Stimulated activated CD4-positive, alpha-beta T cell treated with anti-CD3 and anti-CD28 coated beads, TNF-alpha, amount 100 ng/mL, for 4 hours (primary cell): ENCODE data around the gene SMIM24.

Experiments
- DNase-seq, 3 experiments: peaks; one replicate each; pipeline ENCODE4 v3.0.0-alpha.2; 2020; ENCODE audit warnings: low read depth in 3 of 3

SMIM24 gene

DNA sequence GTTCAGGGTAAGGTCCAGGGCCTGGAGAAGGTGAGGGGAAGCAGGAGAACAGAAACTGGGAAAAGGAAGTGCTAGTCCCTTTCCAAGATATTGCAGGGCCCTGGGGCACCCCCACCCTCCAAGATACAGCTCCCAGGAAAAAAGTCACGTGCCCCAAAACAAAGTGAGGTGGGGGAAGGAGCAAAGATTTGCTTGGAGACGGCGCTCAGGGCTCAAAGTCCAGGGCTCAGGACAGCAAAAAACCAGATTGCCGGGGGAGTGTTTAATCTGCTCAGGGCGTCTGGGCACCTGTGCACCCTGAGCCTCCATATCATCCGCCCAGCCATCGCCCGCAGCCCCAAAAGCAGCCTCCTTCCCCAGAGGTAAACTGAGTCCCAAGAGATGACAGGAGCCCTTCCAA, 6.3 kb downstream of the SMIM24 start:
- DNase-seq: no peak

DNA sequence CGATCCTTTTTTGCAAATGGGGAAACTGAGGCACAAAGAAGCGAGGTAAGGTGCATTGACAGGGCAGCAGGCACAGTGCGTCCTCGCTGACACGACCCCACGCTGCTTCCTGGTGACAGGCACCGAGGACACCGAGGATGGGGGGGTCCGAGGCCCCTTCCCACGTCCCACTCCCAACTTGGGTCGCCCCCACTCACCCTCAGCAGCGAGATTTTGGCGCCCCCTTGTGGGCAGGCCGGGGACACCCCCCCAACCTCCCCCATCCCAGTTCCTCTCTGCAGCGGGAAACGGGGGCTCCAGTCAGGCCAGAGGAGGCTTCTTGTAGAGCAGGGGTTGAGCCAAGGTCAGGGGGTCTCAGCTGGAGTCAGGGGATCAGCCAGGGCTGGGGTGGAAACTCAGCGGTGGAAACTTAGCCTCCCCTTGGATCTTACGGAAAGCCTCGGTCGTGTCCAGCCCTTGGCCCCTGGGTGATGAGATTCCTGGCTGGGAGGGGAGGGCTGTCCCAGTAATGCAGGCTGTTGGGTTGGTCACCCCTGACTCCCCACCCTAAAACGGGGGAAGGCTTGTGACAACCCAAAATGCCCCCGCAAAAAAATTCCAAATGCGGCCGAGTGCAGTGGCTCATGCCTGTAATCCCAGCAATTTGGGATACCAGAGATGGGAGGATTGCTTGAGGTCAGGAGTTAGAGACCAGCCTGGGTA, 8.2 kb downstream of the SMIM24 start:
- DNase-seq: no peak

DNA sequence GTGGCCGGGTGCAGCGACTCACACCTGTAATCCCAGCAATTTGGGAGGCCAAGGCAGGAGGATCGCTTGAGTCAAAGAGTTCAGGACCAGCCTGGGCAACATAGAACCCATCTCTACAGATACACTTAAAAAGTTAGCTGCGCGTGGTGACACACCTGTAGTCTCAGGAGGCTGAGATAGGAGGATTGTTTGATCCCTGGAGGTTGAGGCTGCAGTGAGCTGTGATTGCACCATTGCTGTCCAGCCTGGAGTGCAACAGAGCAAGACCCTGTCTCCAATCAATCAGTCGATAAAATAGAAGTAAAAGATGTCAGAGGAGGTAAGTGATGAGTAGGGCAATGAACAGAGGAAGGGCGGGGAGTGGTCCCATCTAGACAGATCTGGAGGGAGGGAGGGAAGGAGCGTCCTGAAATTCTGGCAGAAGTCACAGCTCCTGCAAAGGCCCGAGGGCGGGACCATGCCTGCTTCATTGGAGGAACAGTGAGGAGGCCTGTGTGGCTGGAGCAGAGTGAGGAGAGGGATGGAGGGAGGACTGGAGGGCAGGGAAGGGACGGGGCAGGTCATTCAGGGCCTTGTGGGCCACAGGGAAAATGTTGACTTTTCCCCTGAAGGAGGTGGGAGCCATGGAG, 9.7 kb downstream of the SMIM24 start:
- DNase-seq: no peak

DNA sequence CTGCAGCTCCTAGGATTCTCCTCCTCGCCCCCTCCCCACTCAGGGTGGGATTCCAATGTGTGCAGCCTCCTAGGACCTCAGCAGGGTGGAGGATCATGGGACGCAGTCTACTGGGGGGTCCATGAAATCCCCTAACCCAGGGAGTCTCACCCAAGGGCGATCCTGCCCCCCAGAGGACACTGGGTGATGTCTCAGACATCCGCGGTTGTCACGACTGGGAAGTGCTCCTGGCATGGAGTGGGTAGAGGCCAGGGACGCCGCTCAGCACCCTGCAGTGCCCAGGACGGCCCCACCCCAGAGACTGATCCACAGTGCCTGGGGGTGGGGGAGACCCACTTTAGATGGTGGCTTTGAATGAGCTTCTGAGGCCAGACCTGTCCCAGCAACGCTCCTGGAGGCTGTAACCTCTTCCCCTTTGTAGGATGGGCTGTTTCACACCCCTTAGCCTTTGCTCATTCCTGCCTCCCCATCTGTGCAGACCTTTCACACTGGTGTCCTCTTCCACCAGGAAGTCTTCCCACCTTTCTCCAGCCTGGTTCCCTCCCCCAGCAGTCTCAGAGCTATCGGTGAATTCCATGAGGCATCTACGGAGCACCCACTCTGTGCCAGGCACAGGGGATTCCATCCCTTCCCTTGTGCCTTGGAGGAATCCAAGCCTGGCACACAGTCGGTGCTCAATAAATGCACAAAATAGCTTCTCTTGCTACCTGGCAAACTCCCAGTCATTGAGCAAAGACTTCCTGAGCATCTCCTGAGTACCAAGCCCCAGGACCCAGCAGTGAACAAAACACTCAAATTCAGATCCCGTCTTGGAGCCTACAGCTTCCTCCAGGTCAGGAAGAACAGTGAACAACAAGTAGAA, 10.5 kb downstream of the SMIM24 start:
- no peak for DNase-seq

DNA sequence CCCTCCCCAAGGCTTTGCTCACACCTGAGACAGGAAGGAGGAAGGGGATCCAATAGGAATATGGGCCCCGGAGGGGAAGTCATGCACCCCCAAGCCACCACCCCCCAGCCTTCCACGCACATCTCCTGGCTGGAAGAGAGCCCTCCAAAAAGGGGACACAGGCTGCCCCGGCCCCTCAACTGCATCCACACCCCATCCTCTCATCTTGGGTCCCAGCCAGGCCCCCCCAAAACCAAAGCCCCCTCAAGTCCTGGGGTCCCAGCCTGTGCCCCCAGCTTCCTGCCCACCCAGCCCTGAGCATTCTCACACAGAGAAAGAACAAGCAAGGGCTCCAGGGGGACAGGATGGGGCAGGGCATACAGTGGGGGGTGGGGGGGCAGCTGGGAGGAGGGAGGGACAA, 12.1 kb downstream of the SMIM24 start:
- no peak for DNase-seq

DNA sequence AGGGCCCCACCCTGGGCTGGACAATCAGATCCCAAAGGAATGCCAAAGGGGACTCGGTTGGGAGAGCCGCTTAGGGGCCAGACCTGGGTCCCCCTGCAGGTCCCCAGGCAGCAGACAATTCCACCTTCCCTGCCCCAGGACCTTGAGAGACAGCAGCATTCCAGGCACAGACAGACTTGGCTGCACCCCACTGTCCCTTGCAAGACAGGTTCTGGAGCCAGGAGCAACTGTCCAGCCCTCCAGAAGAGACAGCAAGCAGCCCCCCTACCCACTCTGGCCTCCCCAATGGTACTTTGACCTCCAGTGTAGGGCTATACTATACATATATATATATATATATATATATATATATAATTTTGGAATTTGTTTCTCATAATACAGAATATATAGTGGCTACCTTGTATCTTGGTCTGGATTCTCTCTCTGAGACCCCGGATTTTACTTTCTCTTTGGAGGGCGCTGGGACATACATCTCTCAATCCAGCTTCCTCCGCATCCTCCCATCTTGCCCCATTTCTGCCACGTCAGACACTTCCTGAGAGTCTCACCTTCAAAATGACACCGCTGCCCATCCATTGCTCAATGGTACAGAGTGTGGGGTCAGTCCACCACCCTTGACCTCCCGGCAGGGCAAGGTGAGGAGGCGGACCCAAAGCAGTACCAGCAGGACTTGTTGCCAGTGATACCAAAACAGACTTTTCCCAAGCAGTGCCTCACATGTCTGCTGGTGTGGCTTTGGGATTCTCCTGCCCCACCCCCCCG, 12.7 kb downstream of the SMIM24 start:
- no peak for DNase-seq

DNA sequence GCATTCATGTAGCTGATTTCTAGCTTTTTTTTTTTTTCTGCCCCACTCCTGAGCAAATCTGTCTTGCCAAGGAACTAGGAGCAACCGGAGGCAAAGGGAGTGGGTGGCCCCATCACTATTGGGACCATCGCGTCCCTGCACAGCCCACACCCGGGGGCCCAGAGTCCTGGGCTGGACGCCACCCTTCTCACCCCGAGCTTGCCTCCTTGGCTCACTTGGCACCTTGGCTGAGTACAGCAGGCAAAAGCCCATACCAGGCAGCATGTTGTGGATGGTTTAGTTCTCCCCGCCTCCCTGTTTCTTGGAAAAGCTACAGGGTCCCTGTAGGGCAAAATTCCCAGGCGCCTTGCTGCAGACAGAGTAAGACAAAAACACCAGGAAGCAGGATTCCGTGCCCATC, 13.7 kb downstream of the SMIM24 start:
- DNase-seq: no peak

DNA sequence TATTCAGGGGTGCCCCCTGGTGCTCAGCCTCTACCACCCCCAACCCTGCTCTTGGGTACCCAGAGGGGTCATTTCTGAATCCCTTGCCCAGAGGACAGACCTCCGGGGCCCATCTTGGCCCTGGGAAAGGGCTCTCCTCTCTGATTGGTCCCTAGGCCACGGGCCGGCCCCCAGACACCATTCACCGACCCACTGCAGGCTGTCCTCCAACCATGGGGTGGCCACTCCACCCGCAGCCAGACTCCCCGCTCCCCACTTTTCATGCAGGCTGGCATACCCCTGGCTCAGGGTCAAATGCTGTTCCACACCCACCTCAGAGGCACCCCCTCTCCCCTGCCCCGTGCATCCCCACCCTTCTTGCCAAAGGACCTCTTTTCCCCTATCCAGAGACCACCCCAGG, 14.8 kb downstream of the SMIM24 start:
- DNase-seq: no peak

DNA sequence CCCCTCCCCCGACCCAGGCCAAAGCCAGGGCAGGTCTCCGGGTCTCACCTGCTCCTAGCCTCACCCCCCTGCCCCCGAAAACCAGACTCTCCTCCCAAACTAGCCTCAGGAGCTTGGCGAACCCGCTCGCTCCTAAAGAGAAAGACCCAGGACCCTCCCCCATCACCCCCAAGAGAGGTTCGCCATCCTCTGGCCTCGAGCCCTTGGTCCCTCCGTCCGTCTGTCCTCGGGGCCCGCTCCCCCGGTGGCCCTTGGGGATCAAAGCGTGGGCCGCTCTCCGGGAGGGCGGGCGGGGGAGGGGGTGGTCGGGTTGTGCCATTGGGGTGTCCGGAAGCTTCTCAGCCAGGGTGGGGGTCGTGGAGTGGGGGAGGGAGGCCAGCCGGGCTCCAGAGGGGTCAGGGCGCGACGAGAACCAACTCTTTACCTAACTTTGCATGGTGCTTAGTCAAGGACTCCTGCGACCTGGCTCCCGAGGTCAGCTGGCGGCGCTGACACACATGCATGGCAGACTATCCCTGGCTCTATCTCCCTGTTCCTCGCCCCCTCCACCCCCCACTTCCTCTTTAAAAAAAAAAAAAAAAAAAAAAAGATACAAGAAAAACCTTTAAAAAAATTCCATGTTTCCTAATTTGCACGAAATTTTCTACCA, 15.6 kb downstream of the SMIM24 start:
- DNase-seq: no peak

DNA sequence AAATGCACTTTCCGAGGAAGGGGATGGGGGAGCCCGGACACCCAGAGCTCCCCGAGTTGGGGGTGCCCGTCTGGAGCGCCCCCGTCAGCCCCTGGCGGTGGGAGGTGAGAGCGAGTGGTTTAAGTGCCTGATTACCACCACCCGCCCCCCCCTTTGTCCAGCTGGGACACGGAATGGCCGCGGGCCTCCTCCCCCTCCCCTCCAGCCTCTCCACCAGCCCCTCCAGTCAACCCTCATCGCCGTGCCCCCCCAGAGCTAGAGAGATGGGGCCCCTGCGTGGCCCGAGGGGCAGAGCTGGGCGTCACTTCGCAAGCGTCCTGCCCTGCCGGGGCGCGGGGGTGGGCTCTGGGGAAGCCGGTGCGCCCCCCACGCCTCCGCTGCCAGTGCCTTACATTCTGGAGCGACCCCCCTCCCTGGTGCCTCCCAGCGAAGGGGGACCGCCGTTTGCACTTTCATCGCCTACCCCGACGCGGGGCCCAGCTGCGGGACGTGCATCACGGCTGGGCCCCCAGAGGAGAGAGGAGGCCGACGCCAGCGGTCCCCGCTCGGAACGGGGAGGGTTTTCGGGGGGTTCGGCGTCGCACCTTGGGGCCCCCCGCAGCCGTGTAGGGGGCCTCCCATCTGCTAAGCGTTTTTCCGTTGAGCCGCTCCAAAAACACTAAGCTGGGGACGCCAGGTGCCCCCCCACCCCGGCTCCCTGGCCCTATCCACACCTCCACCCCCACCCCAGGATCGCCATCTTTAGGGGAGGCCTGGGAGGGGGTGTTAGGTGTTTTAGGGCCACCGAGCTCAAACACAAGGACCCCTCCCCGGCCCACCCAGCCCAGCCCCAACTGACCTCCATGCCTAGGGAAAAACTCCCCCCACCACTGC, 16.4 kb downstream of the SMIM24 start:
- DNase-seq: no peak

DNA sequence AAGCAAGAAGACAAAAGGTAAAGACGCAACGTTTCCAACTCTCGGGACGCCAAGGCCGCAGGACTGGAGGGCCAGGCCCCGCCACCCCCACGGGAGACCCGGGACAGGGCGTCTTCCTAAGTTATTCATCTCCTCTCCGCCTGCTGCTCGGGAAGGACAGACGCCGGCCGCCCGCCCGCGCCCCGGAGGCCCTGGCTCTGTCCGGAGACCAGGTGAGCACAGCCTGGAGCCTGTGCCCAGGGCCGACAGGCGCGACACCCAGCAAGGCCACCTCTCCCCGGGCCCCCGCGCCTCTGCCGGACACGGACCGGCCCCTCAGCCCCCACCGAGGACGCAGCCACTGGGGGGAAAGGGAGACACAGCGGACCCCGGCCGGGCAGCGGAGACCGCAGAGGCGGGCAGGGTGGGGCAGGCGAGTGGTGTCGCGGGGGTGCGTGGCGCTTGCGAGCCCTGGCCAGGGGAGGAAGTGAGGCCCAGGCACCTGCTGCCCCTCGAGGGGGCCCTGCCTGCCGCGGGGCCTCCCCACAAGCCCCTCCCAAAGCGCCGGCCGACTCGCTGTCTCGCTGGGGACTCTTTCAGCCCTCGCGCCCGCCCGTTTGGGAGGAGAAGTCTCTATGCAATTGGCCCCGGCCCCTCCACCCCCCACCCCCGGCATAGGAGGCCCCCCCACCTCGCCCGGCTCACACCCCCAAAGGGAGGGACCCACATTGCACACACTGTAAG, 17.2 kb downstream of the SMIM24 start:
- no peak for DNase-seq

DNA sequence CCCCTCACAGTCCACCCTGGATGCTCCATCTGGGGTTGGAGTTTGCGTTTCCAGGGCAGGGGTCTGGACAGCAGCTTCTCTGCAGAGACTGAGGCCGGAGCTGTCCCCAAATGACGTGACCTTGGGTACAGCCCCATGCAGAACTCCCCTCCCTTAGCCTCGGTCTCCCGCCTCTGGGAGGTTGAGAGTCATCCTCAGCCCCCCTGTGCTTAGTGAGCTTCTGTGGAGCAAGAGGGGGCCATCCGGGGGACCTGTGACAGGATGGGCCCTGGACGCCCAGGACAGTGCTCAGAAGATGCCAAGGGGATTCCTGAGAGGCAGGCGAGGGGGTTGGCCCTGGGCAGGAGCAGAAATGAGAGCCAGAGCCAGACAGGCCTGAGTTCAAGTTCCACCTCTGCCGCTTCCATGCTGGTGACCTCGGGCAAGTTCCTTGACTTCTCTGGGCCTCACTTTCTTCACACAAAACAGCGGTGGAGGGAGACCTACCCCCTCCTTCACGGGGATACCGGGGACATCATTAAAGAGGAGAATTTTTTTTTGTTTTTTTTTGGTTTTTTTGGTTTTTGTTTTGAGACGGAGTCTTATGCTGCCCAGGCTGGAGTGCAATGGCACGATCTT, 20.3 kb downstream of the SMIM24 start:
- no peak for DNase-seq

DNA sequence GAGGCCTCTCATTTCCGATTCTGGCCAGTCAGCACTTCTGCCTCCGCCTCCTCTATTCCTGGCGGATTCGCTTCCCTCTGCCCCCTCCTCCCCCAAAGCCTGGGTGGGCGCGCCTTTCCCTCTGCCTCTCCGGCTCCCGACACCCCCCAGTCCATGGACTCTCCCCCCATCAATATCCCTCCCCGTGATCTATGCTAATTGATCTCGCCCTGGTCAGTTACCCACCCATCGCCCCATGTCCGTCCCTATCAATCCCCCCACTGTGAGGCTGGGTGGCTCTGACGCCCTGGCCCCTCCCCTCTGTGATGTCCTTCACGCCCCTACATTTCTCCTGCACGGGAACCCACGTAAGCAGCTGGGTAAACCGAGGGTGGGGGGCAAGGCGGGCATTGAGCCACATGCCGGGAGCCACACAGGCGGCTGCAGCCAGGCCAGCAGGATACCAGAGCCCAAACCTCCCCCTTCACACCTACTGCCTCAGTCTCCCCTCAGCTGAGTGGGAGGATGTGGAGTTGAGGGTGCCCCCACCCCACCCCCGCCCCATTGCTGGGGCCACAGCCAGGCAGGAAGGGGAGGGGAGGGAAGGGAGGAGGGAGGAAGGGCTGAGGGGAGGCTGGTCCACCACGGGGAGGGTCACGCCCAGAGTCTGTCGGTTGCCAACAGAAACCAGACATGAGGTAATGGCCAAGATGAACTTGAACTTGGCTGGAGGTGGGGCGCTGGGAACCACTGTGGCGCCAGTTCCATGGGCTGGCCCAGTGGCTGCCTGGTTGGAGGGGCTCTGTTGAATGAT, 21.0 kb downstream of the SMIM24 start:
- DNase-seq: no peak

DNA sequence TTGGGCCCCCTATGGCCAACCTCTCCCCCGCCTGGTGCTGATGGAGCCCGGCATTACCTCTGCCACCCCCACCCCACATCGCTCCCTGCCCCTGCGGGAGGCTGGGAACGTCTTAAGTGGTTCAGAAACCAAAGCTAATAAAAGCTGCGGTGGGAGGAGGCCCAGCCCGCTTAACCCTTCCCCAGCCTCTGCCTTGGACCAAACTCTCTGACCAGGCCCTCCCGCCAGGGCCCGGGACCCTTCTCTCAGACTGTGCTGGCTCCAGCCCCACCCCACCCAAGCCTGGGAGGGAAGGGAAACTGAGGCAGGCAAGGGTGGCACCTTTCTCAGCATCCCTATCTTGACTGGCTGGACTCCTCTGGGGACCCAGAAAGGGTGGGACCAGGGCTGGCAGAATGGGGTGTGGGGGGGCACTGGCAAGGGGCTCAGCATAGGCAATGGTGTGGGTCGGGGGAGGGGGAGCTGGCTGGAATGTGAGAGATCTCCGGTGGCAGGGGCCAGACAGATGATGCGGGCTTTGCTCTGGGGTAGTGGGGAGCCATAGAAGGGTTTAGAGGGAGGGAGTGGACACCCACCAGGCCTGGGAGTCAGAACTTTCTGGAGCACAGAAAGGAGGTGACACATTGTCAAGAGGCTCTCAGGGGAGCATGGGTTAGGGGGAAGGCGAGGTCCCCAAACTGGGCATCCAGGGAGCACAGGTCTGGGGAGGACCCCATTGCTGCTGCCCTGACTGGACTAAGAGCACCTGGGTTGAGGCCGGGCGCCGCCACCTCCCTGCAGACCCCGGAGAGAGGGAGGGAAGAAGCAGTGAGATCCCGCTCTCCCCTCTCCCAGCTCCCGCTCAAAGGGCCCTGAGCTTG, 21.9 kb downstream of the SMIM24 start:
- DNase-seq: no peak

DNA sequence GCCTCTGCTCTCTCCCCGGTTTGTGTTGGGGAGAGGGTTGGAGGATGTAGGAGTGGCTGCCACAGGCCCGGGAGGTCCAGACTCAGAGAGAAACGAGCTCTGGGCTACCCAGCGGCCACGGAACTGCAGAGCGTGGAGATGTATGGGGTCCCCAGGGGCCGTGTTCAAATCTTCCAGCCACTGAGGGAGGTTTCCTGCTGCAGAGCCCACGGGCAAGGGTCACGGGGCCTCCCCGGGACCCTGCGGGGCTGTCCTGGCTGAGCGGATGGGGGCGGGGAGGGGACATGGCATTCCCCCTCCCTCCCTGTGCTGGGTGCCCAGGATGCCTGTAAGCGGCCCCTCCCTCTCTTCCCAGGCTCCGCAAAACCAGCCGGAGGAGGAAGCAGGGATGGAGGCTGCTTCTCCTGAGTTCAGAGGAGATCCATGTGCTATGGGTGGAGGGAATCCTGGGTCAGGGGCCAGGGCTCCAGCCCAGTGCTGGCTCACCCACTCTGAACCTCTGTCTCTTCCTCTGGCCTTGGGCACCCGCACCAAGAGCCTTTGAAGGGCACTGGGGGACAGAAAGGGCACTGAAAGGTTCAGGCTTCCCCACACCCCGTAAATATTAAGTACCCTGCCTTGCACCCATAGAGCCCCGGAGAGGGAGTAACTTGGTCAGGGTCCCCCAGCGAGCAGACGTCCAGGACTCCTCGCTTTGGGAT, 22.6 kb downstream of the SMIM24 start:
- no peak for DNase-seq

DNA sequence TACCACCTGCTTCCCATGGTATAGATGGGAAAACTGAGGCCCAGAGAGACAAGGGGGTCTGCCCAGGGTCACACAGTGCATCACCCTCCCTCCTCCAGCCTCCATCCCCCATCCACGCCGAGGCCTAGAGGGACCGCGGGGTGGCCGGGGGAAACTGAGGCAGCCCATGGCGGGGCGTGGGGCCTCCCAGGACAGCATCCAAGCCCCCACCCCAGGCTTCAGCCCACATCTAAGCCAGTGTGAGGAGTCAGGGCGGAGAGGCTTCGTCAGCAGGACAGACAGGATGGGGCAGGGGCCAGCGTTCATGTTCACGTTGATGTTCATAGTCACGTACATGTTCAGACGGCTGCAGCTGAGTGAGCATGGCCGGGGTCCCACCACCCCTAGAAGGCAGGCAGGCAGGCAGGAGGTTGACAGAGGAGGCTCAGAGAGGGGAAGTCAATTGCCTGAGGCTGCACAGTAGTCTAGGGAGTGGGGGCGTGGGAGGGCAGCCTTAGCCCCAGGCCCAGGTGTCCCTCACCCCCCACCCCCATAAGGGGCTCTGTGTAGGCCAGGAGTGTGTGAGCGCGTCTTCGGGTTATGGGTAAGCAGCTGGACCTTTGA, 23.3 kb downstream of the SMIM24 start:
- no peak for DNase-seq
